ENCODE data around the gene HELB.

The HELB gene

DNA sequence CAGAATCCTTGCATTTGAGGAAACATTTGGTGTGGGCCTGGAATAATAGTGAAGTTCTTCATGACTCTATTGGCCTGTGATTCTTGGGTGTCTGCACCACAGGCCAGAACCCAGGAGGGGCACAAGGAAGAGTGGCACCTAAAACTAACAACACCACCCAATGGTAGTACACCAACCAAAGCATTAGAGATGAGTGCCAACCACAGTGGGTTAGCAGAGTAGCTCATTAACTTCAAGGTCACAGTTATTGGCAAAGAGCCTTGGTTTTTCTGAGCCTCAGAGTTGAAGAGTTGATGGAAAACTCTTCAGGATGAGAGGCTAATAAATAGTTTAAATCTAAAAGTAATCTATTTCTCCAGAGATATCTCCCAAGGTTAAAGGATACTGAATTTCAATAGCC is 57.0 kb downstream of the HELB start:
- no peak for DNase-seq (ENCODE audit: low read depth in 2 of 2, low spot score in 1 of 2)

DNA sequence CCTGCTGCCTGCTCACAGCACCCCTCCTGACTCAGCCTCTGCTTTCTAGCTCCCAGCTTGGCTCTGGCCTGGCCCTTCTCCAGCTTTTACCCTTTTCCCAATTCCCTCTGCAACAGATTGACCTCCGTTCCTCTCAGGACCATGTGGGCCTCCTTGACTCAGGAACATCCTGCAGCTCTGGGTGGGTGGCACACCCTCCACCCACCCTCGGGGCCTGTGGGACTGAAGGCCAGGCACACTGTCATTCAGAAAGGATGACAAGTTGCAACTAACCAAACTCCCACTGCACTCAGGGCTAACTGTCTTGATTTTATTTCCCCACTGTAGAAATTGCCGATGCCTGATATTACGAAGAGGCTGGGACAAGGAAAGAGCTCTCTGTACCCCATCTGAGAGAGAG is 59.4 kb downstream of the HELB start:
- DNase-seq (ENCODE audit: low read depth in 2 of 2, low spot score in 1 of 2): no peak

GRCh38 chr12:66365718-66366490 is 63.6 kb downstream of the HELB start:
- no peak for DNase-seq (ENCODE audit: low read depth in 2 of 2, low spot score in 1 of 2)

DNA sequence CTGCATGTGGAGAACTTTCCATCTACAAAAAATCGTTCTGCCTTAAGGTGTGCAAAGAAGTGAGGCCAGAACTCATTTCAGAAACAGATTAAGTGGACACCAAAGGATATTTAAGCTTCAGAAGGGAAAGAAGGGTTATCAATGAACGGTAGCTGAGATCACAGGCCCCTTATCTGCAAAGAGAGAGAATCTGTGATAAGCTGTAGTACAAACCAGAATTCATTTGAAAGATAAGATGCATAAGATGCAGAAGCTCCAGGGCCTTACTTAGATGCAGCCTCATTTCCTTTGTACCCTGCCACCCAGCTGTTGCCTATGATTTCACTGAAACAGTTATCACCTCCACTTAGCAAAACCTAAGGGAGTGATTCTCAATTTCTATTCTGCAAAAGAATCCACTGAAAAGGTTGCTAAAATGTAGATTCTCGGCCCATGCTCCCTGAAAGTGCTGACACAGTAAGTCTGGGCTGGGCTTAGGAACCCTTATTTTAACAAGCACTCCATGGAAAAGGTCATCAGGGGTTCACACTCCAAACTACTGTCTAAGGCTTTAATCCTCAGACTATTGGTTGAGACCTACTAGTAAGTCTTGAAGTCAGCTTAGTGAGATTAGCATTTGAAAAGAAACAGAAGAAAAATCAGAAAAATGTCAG is 64.8 kb downstream of the HELB start:
- DNase-seq (ENCODE audit: low read depth in 2 of 2, low spot score in 1 of 2): no peak

GRCh38 chr12:66371982-66372381 is 69.7 kb downstream of the HELB start:
- no peak for DNase-seq (ENCODE audit: low read depth in 2 of 2, low spot score in 1 of 2)

- DNase-seq (ENCODE audit: low read depth in 2 of 2, low spot score in 1 of 2): no peak
Measured at GRCh38 chr12:66375560-66375959, 73.3 kb downstream of the HELB start.

DNA sequence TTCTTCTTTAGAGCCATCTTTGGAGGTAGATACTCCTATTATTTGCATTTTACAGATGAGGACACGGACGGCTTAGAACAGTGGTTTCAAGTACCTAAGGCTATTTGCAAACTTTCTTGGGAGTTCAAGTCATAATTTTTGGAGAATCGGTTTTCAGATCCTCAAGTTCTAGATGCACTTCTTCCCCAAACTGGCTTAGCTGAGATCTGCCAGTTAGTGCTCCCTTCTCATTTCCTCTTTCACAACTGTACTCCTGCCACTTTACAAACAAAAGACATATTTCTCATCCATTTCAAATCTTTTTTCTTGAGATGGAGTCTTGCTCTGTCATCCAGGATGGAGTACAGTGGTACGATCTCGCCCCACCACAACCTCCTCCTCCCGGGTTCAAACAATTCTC is 77.3 kb downstream of the HELB start:
- DNase-seq (ENCODE audit: low read depth in 2 of 2, low spot score in 1 of 2): no peak

GRCh38 chr12:66380769-66381535 is 78.7 kb downstream of the HELB start:
- DNase-seq (ENCODE audit: low read depth in 2 of 2, low spot score in 1 of 2): no peak

DNA sequence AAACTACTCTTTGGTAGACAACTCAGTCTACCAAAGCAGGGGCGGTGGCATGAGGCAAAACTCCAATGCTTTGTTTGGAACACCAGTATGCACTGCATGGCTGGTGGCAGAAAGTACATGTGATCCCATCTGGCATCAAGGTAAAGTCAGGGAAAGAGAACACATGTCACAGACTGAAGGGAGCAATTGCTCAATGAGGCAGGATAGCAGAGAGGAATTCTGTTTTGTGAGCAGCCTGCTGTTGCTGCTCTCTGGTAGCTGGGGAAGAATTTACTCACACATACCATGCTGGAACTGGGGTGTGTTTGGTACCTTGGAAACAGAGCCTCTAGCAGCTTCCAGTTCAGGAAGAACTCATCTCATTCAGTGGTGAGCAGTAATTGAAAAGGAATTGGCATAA is 84.8 kb downstream of the HELB start:
- DNase-seq (ENCODE audit: low read depth in 2 of 2, low spot score in 1 of 2): no peak

All from stimulated activated CD8-positive, alpha-beta memory T cell treated with anti-CD3 and anti-CD28 coated beads, Interleukin-4, amount 100 ng/mL, for 1 hour (primary cell).